Choroid plexus epithelial cell (primary cell): Measurements from ENCODE around the gene TCFL5.
"Not testable (repeated sequence)": the region's sequence is repeated elsewhere in the genome, so short reads cannot be mapped to it uniquely, and the experiment has no call there.

Experiments
- DNase-seq: peaks from one replicate; pipeline ENCODE4 v3.0.0-alpha.2; 2010; ENCODE audit warnings: low read depth
- H3K4me3 ChIP-seq: 2 replicates; pipeline ENCODE4 v1.5.1; 2011; ENCODE audit warnings: low read depth, mild to moderate bottlenecking, control low read depth, low read length, moderate library complexity
- CTCF ChIP-seq: conservative IDR thresholded peaks from 2 replicates; pipeline ENCODE4 v1.5.1; 2011; ENCODE audit warnings: low read depth, mild to moderate bottlenecking, control low read depth, inconsistent platforms, low read length, moderate library complexity

Gene TCFL5

GRCh38 chr20:62875419-62876361, 14.1 kb upstream of the TCFL5 start:
- no peak overlapping the region for H3K4me3 ChIP-seq
- DNase-seq: peak; percentile 82
- TF ChIP-seq CTCF: peak; percentile 56

GRCh38 chr20:62874964-62875344, 13.3 kb upstream of the TCFL5 start:
- no peak for DNase-seq
- no peak overlapping the region for H3K4me3 ChIP-seq
- no peak for TF ChIP-seq CTCF

- peak; percentile 62 for DNase-seq
- not testable (repeated sequence) for H3K4me3 ChIP-seq
- peak; percentile 57 for TF ChIP-seq CTCF
Measured at GRCh38 chr20:62873681-62874031, 12.0 kb upstream of the TCFL5 start.

- no peak for TF ChIP-seq CTCF
- H3K4me3 ChIP-seq: no peak overlapping the region
Measured at GRCh38 chr20:62873280-62873679, 11.7 kb upstream of the TCFL5 start.

GRCh38 chr20:62872862-62873261, 11.2 kb upstream of the TCFL5 start:
- no peak for TF ChIP-seq CTCF
- no peak overlapping the region for H3K4me3 ChIP-seq
- DNase-seq: no peak

More at GRCh38 chr20:62873280-62873679, 11.7 kb upstream of the TCFL5 start:
- no peak for DNase-seq

GRCh38 chr20:62872184-62872847, 10.7 kb upstream of the TCFL5 start:
- TF ChIP-seq CTCF: no peak
- H3K4me3 ChIP-seq: no peak overlapping the region
- DNase-seq: no peak
